ENCODE measurements around the gene SP140. TPM values are rescaled to one million over a fixed set of nuclear protein-coding genes. Genes with fewer than 3 reads are reported as not detected.

SP140 gene
- total and polyA plus RNA-seq, 2 of the 8 experiments (the other 6 are each of a cell fraction or from before 2014, with no cell fraction given), result 0.23 to 1.3 TPM

DNA sequence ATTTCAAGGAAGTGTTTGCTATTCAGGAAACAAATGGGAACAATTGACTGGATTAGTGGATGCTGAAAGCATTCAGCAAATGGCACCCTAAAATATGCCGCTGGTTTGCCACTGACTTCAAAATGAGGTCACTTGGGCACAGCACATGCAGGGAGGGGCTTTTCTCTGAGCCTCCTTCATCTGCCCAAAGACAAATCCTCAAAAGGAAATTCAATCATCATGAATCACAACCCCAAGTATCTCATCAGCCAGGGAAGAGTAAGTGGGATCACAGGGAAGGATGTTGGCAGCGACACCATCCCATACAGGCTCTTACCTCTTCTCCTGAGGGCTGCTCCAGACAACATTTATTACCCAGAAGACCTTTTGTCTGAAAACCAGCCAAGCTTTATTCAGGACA lies 87.1 kb downstream of the SP140 start:
- no peak overlapping the region for H3K4ac ChIP-seq (replicated peaks; ENCODE audit: insufficient read length, low read depth, low read length)
- FAIRE-seq (no peak), DNase-seq (ENCODE audit: low read depth in 1 of 2, low spot score in 2 of 2) (no peak)
- H2BK5ac ChIP-seq (ENCODE audit: low read depth, low read length), result no peak overlapping the region
- H3K79me2 ChIP-seq (ENCODE audit: control insufficient read depth in 1 of 2, insufficient read depth in 2 of 2, low read length in 2 of 2), result no peaks in the 10 kb centered on the region
- H4K91ac ChIP-seq (replicated peaks; ENCODE audit: insufficient read length, low read length), result no peak overlapping the region
- no peaks in the 10 kb centered on the region for H3K9me3 ChIP-seq (ENCODE audit: insufficient read depth in 2 of 2, low read depth in 1 of 2, low read length in 1 of 2)
- H3K79me1 ChIP-seq (ENCODE audit: low read depth, low read length), result no peaks in the 10 kb centered on the region
- TF ChIP-seq NANOG (IDR thresholded peaks at IDR 0.05; ENCODE audit: insufficient read depth, low read depth, low read length, poor library complexity, severe bottlenecking), result no peak
- no peak for TF ChIP-seq YY1 (IDR thresholded peaks at IDR 0.05; ENCODE audit: low read depth, low read length)
- no peak for TF ChIP-seq SP4 (IDR thresholded peaks at IDR 0.05; ENCODE audit: low read length)
- TF ChIP-seq, protein P1, sequence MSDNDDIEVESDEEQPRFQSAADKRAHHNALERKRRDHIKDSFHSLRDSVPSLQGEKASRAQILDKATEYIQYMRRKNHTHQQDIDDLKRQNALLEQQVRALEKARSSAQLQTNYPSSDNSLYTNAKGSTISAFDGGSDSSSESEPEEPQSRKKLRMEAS (IDR thresholded peaks at IDR 0.05), result no peak
- no peak for TF ChIP-seq KDM4A (IDR thresholded peaks at IDR 0.05; ENCODE audit: low read depth, low read length, severe bottlenecking)
- TF ChIP-seq POLR2A (IDR thresholded peaks at IDR 0.05; ENCODE audit: control extremely low read depth in 1 of 2, low read depth in 2 of 2, low read length in 2 of 2), result no peak
- TF ChIP-seq JUND (IDR thresholded peaks at IDR 0.05; ENCODE audit: low read length), result no peak
- TF ChIP-seq EZH2 (IDR thresholded peaks at IDR 0.05; ENCODE audit: low read depth, low read length, severe bottlenecking), result no peak
- no peak for TF ChIP-seq SIRT6 (IDR thresholded peaks at IDR 0.05; ENCODE audit: low read length)
- no peak for TF ChIP-seq EP300 (IDR thresholded peaks at IDR 0.05; ENCODE audit: borderline replicate concordance in 1 of 2, low read depth in 2 of 2, low read length in 2 of 2)
- TF ChIP-seq ATF3 (IDR thresholded peaks at IDR 0.05; ENCODE audit: insufficient read depth, low read depth, low read length), result no peak
- no peak for TF ChIP-seq RNF2 (IDR thresholded peaks at IDR 0.05; ENCODE audit: borderline replicate concordance, low read depth, low read length, missing control alignments, poor library complexity, severe bottlenecking)
- H3K27me3 ChIP-seq (replicated peaks in 1 of 4; ENCODE audit: control insufficient read depth in 3 of 4, extremely low read depth in 1 of 4, insufficient read depth in 3 of 4, low read length in 3 of 4), result no peaks in the 10 kb centered on the region
- H3K14ac ChIP-seq (ENCODE audit: insufficient read length), result no peak overlapping the region
- POLR2A ChIA-PET (ENCODE audit: partially characterized antibody), result no interaction called here
- H3K18ac ChIP-seq (ENCODE audit: extremely low read depth, low read length), result no peak overlapping the region
- no peaks in the 10 kb centered on the region for H4K20me1 ChIP-seq (replicated peaks in 1 of 2; ENCODE audit: control insufficient read depth in 1 of 2, insufficient read depth in 2 of 2, low read length in 2 of 2)
- H2BK15ac ChIP-seq (ENCODE audit: low read length), result no peak overlapping the region
- H2BK20ac ChIP-seq (ENCODE audit: low read length), result no peak overlapping the region
- no peak overlapping the region for H4K5ac ChIP-seq (ENCODE audit: insufficient read length, low read depth, low read length)
- no peak overlapping the region for H3K27ac ChIP-seq (ENCODE audit: low read depth, low read length)
- 97% methylated on average over 2 of the region's 2 CpGs; no CpG with 5 or more reads in 1 of the 2 experiments for WGBS, 2 experiments (ENCODE audit: extremely low coverage in 1 of 2, insufficient coverage in 1 of 2, insufficient read length in 1 of 2, insufficient replicate concordance in 2 of 2, low coverage in 1 of 2, low lambda C conversion rate in 2 of 2, missing lambda C conversion rate in 1 of 2)
- no peaks in the 10 kb centered on the region for H3K4me1 ChIP-seq (replicated peaks in 1 of 4; ENCODE audit: control insufficient read depth in 3 of 4, insufficient read depth in 4 of 4, low read length in 3 of 4)
- H2AFZ ChIP-seq (ENCODE audit: low read length), result no peak overlapping the region
- no peaks in the 10 kb centered on the region for H3K23me2 ChIP-seq (ENCODE audit: low read depth, low read length)
- H3K23ac ChIP-seq (ENCODE audit: insufficient read length), result no peak overlapping the region
- CTCF ChIA-PET (ENCODE audit: partially characterized antibody), result no interaction called here
- H2BK120ac ChIP-seq (replicated peaks; ENCODE audit: low read depth, low read length), result no peak overlapping the region
- no peak overlapping the region for H2AK5ac ChIP-seq (ENCODE audit: low read depth, low read length)
- H2BK12ac ChIP-seq (ENCODE audit: low read depth, low read length), result no peak overlapping the region
- no peak overlapping the region for H3K4me3 ChIP-seq (ENCODE audit: extremely low read depth in 1 of 4, insufficient read depth in 2 of 4, low read depth in 3 of 4, low read length in 4 of 4)
- no peak overlapping the region for H3K9ac ChIP-seq (replicated peaks in 1 of 4; ENCODE audit: extremely low read depth in 1 of 4, low read depth in 3 of 4, low read length in 3 of 4)
- H3K56ac ChIP-seq (replicated peaks; ENCODE audit: insufficient read length, low read depth, low read length), result no peak overlapping the region
- H3K36me3 ChIP-seq (ENCODE audit: control insufficient read depth in 2 of 4, insufficient read depth in 4 of 4, low read length in 3 of 4), result no peaks in the 10 kb centered on the region
- H4K8ac ChIP-seq (ENCODE audit: extremely low read depth, insufficient read depth, low read length), result no peak overlapping the region
- H3K4me2 ChIP-seq (ENCODE audit: insufficient read depth in 1 of 2, low read depth in 2 of 2, low read length in 2 of 2), result no peak overlapping the region
